WERI-Rb-1 (cell line): Measurements from ENCODE around the gene HNMT.
"Not testable (repeated sequence)": the region's sequence is repeated elsewhere in the genome, so short reads cannot be mapped to it uniquely, and the experiment has no call there.

ENCODE experiments used
- DNase-seq: peaks from one replicate; pipeline ENCODE4 v3.0.0-alpha.2; 2020
- H3K27ac ChIP-seq: fragments of 250-450 bp; sonication (Bioruptor Pico); 2 replicates; pipeline ENCODE4 v1.5.1; 2020; ENCODE audit warnings: mild to moderate bottlenecking, moderate library complexity
- H3K27me3 ChIP-seq: fragments of 250-450 bp; sonication (Bioruptor Pico); 2 replicates; pipeline ENCODE4 v1.5.1; 2021; ENCODE audit warnings: mild to moderate bottlenecking, low read depth, moderate library complexity; ENCODE audit not compliant: insufficient read depth, severe bottlenecking
- H3K36me3 ChIP-seq: fragments of 250-450 bp; sonication (Bioruptor Pico); 2 replicates; pipeline ENCODE4 v1.5.1; 2020; ENCODE audit warnings: mild to moderate bottlenecking, moderate library complexity
- H3K4me3 ChIP-seq: 2 replicates; pipeline ENCODE4 v1.5.1; 2011; ENCODE audit warnings: low read depth, mild to moderate bottlenecking, control low read depth, low read length
- H3K9me3 ChIP-seq: fragments of 250-450 bp; sonication (Bioruptor Pico); 2 replicates; pipeline ENCODE4 v1.5.1; 2021; ENCODE audit warnings: mild to moderate bottlenecking, moderate library complexity; ENCODE audit not compliant: severe bottlenecking
- CTCF ChIP-seq: IDR thresholded peaks from 2 replicates; pipeline ENCODE4 v1.5.1; 2011; ENCODE audit warnings: low read depth, mild to moderate bottlenecking, control low read depth, inconsistent platforms, low read length

HNMT gene

DNA sequence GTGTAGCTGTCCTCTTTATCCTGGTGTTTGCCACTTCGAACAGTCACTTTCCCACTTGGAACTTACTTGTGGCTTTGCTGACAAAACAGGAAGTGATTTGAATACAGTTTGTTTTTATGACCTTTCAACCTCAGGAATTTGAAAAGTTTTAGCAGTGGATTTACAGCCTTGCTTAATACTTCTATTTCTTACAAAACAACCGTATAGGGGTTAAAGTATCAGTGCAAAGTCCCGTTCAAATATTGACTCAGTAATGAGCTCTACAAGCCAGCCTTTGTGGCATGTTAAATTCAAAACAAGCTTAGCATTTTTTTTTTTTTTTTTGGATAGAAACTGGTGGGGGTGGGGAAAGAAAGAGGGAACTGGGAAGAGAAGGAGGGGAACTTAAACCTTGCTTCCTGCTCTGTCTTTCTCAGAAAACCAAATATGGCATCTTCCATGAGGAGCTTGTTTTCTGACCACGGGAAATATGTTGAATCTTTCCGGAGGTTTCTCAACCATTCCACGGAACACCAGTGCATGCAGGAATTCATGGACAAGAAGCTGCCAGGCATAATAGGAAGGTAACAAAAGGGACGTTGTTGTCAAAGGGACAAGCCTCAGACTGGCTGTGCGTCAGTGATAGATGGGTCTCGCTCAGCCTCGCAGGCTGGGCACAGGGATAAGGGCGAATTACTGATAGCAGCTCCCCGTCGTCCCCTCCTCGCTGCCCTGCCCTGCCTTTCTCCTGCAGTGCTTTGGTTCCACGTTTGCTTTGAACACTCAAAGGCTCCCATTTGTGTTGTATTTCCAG, at the start of gene HNMT:
TSS of gene HNMT (plus strand) at position 408 of the 793 bp plus-strand sequence. CDS start at position 427, 19 bp downstream.
- H3K27ac ChIP-seq: no peak within 1 kb of the TSS
- no peak for DNase-seq
- peaks cover 2% of the 10 kb centered on the region for H3K9me3 ChIP-seq
- no peaks in the 10 kb centered on the region for H3K36me3 ChIP-seq
- H3K27me3 ChIP-seq: no peaks in the 10 kb centered on the region
- no peak for TF ChIP-seq CTCF
- H3K4me3 ChIP-seq: no peak within 1 kb of the TSS

DNA sequence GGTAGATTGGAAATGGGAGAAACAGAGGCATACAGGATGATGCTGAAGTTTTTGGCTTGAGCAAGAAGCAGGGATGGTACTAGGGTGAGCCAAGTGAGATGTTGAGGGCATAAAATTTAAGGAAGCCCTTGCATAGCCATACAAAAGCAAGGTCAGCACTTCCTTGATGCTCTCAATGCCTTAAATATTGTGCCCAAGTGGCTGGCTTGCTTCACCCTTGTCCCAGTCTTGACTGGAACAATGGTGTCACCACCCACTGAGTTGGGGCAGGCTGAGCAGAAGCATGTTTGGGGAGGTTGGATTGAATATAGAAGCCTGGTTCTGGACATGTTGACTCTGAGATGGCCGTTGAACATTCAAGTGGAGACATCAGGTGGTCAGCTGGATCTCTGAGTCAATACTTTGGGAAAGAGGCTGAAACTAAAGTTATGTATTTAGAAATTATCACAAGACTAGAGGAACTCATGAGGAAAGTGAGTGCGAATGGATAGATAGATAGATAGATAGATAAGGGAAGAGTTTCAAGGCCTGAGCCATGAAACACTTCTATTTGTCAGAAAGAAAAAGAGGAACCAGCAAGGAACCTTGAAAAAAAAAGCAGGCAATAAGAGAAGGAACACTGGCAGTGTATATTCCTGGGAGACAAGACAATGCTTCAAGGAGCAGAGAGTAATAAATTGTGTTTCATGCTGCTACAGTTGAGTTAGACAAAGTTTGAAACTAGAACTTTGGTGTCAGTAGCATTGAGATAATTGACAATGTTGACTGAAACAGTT, 43.0 kb upstream of the HNMT start:
- Histone ChIP-seq H3K36me3 (no peaks in the 10 kb centered on the region), H3K4me3 (no peak overlapping the region), H3K27me3 (no peaks in the 10 kb centered on the region), H3K9me3 (no peaks in the 10 kb centered on the region), H3K27ac (no peak overlapping the region)
- DNase-seq: no peak
- TF ChIP-seq CTCF: no peak

- H3K27ac ChIP-seq, H3K36me3 ChIP-seq, H3K27me3 ChIP-seq, H3K4me3 ChIP-seq, DNase-seq, H3K9me3 ChIP-seq: not testable (repeated sequence)
These were observed 42.1 kb upstream of the HNMT start for GRCh38 chr2:137922171-137922570.

DNA sequence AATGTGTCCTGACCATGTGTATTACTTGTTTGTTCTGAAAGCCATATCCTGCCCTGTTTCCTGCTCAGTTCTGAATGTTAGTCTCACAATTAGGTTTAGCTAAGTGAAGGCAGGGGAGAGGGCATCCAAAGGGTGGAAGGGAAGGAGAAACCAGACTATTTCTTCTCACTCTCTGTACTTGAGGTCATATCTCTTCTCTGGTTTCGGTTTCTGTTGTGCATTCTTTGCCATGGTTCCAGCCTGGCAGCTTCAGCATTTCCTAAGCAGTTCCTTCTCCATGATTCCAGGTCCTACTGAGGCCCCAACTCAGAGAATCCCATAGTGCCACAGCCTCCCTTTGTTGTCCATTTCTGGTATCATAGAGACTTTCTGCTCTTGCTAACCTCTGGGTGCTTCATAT, 40.3 kb upstream of the HNMT start:
- Histone ChIP-seq H3K36me3 (no peaks in the 10 kb centered on the region), H3K27me3 (no peaks in the 10 kb centered on the region), H3K27ac (no peak overlapping the region), H3K9me3 (no peaks in the 10 kb centered on the region), H3K4me3 (no peak overlapping the region)
- DNase-seq: no peak
- TF ChIP-seq CTCF: no peak

GRCh38 chr2:137925599-137925998, 38.7 kb upstream of the HNMT start:
- H3K4me3 ChIP-seq: no peak overlapping the region
- DNase-seq: no peak

More at GRCh38 chr2:137925599-137925998, 38.7 kb upstream of the HNMT start:
- no peak overlapping the region for H3K27ac ChIP-seq
- H3K9me3 ChIP-seq: no peaks in the 10 kb centered on the region
- no peaks in the 10 kb centered on the region for H3K36me3 ChIP-seq
- no peaks in the 10 kb centered on the region for H3K27me3 ChIP-seq
- no peak for TF ChIP-seq CTCF
